Measurements from ENCODE around the gene CDHR4.

- TF ChIP-seq, protein P1, sequence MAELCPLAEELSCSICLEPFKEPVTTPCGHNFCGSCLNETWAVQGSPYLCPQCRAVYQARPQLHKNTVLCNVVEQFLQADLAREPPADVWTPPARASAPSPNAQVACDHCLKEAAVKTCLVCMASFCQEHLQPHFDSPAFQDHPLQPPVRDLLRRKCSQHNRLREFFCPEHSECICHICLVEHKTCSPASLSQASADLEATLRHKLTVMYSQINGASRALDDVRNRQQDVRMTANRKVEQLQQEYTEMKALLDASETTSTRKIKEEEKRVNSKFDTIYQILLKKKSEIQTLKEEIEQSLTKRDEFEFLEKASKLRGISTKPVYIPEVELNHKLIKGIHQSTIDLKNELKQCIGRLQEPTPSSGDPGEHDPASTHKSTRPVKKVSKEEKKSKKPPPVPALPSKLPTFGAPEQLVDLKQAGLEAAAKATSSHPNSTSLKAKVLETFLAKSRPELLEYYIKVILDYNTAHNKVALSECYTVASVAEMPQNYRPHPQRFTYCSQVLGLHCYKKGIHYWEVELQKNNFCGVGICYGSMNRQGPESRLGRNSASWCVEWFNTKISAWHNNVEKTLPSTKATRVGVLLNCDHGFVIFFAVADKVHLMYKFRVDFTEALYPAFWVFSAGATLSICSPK (IDR thresholded peaks at IDR 0.05; ENCODE audit: borderline replicate concordance) = no peak
- TF ChIP-seq CTCF (IDR thresholded peaks at IDR 0.05 in 2 of 3, conservative IDR thresholded peaks at IDR 0.05 in 1 of 3; ENCODE audit: insufficient read depth in 2 of 3, low read depth in 1 of 3, low read length in 3 of 3) = no peak
- no peak for TF ChIP-seq RBBP5 (IDR thresholded peaks at IDR 0.05; ENCODE audit: borderline replicate concordance, insufficient read depth, low read length, poor library complexity, severe bottlenecking)
- TF ChIP-seq CREB3 (tag; conservative IDR thresholded peaks at IDR 0.05; ENCODE audit: low read depth) = no peak
- TF ChIP-seq TAF1 (IDR thresholded peaks at IDR 0.05; ENCODE audit: control insufficient read depth, extremely low read depth, insufficient read depth, low read length, severe bottlenecking) = no peak
- TF ChIP-seq, protein P2, sequence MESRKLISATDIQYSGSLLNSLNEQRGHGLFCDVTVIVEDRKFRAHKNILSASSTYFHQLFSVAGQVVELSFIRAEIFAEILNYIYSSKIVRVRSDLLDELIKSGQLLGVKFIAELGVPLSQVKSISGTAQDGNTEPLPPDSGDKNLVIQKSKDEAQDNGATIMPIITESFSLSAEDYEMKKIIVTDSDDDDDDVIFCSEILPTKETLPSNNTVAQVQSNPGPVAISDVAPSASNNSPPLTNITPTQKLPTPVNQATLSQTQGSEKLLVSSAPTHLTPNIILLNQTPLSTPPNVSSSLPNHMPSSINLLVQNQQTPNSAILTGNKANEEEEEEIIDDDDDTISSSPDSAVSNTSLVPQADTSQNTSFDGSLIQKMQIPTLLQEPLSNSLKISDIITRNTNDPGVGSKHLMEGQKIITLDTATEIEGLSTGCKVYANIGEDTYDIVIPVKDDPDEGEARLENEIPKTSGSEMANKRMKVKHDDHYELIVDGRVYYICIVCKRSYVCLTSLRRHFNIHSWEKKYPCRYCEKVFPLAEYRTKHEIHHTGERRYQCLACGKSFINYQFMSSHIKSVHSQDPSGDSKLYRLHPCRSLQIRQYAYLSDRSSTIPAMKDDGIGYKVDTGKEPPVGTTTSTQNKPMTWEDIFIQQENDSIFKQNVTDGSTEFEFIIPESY (CRISPR knock-in tag; IDR thresholded peaks at IDR 0.05) = no peak
- TF ChIP-seq ZNF561 (CRISPR knock-in tag; conservative IDR thresholded peaks at IDR 0.05) = no peak
- TF ChIP-seq, protein P3, sequence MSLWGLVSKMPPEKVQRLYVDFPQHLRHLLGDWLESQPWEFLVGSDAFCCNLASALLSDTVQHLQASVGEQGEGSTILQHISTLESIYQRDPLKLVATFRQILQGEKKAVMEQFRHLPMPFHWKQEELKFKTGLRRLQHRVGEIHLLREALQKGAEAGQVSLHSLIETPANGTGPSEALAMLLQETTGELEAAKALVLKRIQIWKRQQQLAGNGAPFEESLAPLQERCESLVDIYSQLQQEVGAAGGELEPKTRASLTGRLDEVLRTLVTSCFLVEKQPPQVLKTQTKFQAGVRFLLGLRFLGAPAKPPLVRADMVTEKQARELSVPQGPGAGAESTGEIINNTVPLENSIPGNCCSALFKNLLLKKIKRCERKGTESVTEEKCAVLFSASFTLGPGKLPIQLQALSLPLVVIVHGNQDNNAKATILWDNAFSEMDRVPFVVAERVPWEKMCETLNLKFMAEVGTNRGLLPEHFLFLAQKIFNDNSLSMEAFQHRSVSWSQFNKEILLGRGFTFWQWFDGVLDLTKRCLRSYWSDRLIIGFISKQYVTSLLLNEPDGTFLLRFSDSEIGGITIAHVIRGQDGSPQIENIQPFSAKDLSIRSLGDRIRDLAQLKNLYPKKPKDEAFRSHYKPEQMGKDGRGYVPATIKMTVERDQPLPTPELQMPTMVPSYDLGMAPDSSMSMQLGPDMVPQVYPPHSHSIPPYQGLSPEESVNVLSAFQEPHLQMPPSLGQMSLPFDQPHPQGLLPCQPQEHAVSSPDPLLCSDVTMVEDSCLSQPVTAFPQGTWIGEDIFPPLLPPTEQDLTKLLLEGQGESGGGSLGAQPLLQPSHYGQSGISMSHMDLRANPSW (CRISPR knock-in tag; IDR thresholded peaks at IDR 0.05) = no peak
- no peak for TF ChIP-seq PKNOX1 (IDR thresholded peaks at IDR 0.05)
- no peak for TF ChIP-seq CCAR2 (IDR thresholded peaks at IDR 0.05; ENCODE audit: low read depth, low read length)
- TF ChIP-seq XRCC4 (IDR thresholded peaks at IDR 0.05; ENCODE audit: extremely low read depth, insufficient read depth, insufficient read length) = no peak
Measured at GRCh38 chr3:49831341-49831740, 31.7 kb upstream of the CDHR4 start.
